GM23338 (cell line): Measurements from ENCODE around the gene POPDC3. TPM values are rescaled to one million over a fixed set of nuclear protein-coding genes. Genes with fewer than 3 reads are reported as not detected.

Source experiments
- ATAC-seq: fragments of 200-7000 bp; cut with Tn5 transposase; 3 replicates; pipeline ENCODE4 v1.9.1; 2020
- DNase-seq: peaks from one replicate; pipeline ENCODE4 v3.0.0-alpha.2; 2015; ENCODE audit warnings: low spot score
- H2AFZ ChIP-seq: fragments of 200-600 bp; sonication (generic); 2 replicates; pipeline ENCODE4 v1.8.0; 2016; ENCODE audit warnings: antibody characterized with exemption, mild to moderate bottlenecking, moderate library complexity
- H3F3A ChIP-seq: fragments of 200-600 bp; sonication (generic); replicated peaks from 2 replicates; pipeline ENCODE4 v1.8.0; 2017; ENCODE audit warnings: antibody characterized with exemption, mixed run types, low read depth
- H3K27ac ChIP-seq: fragments of 200-600 bp; sonication (generic); 2 replicates; pipeline ENCODE4 v1.6.1; 2016; ENCODE audit warnings: low read depth
- H3K27me3 ChIP-seq: fragments of 200-600 bp; sonication (generic); 2 replicates; pipeline ENCODE4 v1.8.0; 2016; ENCODE audit warnings: mild to moderate bottlenecking, mixed run types, moderate library complexity; ENCODE audit not compliant: insufficient read depth
- H3K36me3 ChIP-seq: fragments of 200-600 bp; sonication (generic); 2 replicates; pipeline ENCODE4 v1.8.0; 2016; ENCODE audit warnings: mild to moderate bottlenecking; ENCODE audit not compliant: insufficient read depth
- H3K4me1 ChIP-seq: fragments of 200-600 bp; sonication (generic); 2 replicates; pipeline ENCODE4 v1.8.0; 2016; ENCODE audit warnings: mild to moderate bottlenecking, moderate library complexity; ENCODE audit not compliant: insufficient read depth
- H3K4me2 ChIP-seq: fragments of 200-600 bp; sonication (generic); 2 replicates; pipeline ENCODE4 v1.7.1; 2017; ENCODE audit warnings: mixed run types
- H3K4me3 ChIP-seq: fragments of 200-600 bp; sonication (generic); 2 replicates; pipeline ENCODE4 v1.6.1; 2016; ENCODE audit warnings: mixed run types
- H3K79me2 ChIP-seq: fragments of 200-600 bp; sonication (generic); replicated peaks from 2 replicates; pipeline ENCODE4 v1.8.0; 2017; ENCODE audit warnings: mild to moderate bottlenecking; ENCODE audit not compliant: insufficient read depth
- H3K9me2 ChIP-seq: fragments of 200-600 bp; sonication (generic); 2 replicates; pipeline ENCODE4 v1.8.0; 2017; ENCODE audit not compliant: insufficient read depth
- H4K20me1 ChIP-seq: fragments of 200-600 bp; sonication (generic); replicated peaks from 2 replicates; pipeline ENCODE4 v1.8.0; 2017; ENCODE audit warnings: mild to moderate bottlenecking; ENCODE audit not compliant: insufficient read depth
- H3K27ac Mint-ChIP-seq: 2 replicates; pipeline ENCODE4 v1.8.0; 2020; ENCODE audit warnings: inconsistent platforms, mild to moderate bottlenecking, moderate library complexity, mixed read lengths
- H3K27me3 Mint-ChIP-seq: 3 replicates; pipeline ENCODE4 v1.8.0; 2022; ENCODE audit warnings: low read depth, mild to moderate bottlenecking, moderate library complexity, mixed read lengths, inconsistent platforms; ENCODE audit not compliant: insufficient read depth, poor library complexity
- H3K36me3 Mint-ChIP-seq: 3 replicates; pipeline ENCODE4 v1.8.0; 2021; ENCODE audit warnings: low read depth, mild to moderate bottlenecking, inconsistent platforms, moderate library complexity, mixed read lengths
- H3K4me1 Mint-ChIP-seq: 3 replicates; pipeline ENCODE4 v1.8.0; 2020; ENCODE audit warnings: mild to moderate bottlenecking, inconsistent platforms, mixed read lengths
- H3K4me3 Mint-ChIP-seq: 3 replicates; pipeline ENCODE4 v1.8.0; 2021; ENCODE audit warnings: moderate library complexity, mild to moderate bottlenecking, inconsistent platforms, mixed read lengths
- H3K9me3 Mint-ChIP-seq: 3 replicates; pipeline ENCODE4 v1.8.0; 2020; ENCODE audit warnings: moderate library complexity, mild to moderate bottlenecking, inconsistent platforms, mixed read lengths
- CREB1 ChIP-seq: fragments of 250-450 bp; sonication (Bioruptor Pico); IDR thresholded peaks from 2 replicates; pipeline ENCODE4 v1.5.0; 2020; ENCODE audit warnings: low read depth, mild to moderate bottlenecking, moderate library complexity
- CTCF ChIP-seq, 2 experiments: fragments of 200-600 bp in 1 of 2; sonication (generic) in 1 of 2; conservative IDR thresholded peaks; 2 replicates each; pipeline versions ENCODE4 v1.5.1 to v1.6.1; 2016 to 2017; ENCODE audit warnings: antibody characterized with exemption in 2 of 2, low read depth in 2 of 2, mild to moderate bottlenecking in 2 of 2, moderate library complexity in 1 of 2
- ETS1 ChIP-seq: IDR thresholded peaks from 2 replicates; pipeline ENCODE4 v1.6.1; 2016; ENCODE audit warnings: antibody characterized with exemption
- EZH2 ChIP-seq: fragments of 200-600 bp; sonication (generic); IDR thresholded peaks from one replicate; pipeline ENCODE4 v1.8.0; 2017; ENCODE audit warnings: antibody characterized with exemption, mild to moderate bottlenecking, low read depth; ENCODE audit not compliant: unreplicated experiment
- EZH2phosphoT487 ChIP-seq: fragments of 200-600 bp; sonication (generic); IDR thresholded peaks from one replicate; pipeline ENCODE4 v1.8.1; 2018; ENCODE audit warnings: antibody characterized with exemption; ENCODE audit not compliant: unreplicated experiment
- JUNB ChIP-seq: IDR thresholded peaks from one replicate; pipeline ENCODE4 v1.6.1; 2016; ENCODE audit warnings: antibody characterized with exemption; ENCODE audit not compliant: unreplicated experiment
- NANOG ChIP-seq: IDR thresholded peaks from 2 replicates; pipeline ENCODE4 v1.6.1; 2016; ENCODE audit warnings: antibody characterized with exemption, borderline replicate concordance
- POLR2AphosphoS5 ChIP-seq: IDR thresholded peaks from 2 replicates; pipeline ENCODE4 v1.6.1; 2016; ENCODE audit warnings: antibody characterized with exemption, low read depth
- REST ChIP-seq: IDR thresholded peaks from one replicate; pipeline ENCODE4 v1.6.1; 2018; ENCODE audit warnings: antibody characterized with exemption; ENCODE audit not compliant: unreplicated experiment
- STAT1 ChIP-seq: IDR thresholded peaks from one replicate; pipeline ENCODE4 v1.6.1; 2016; ENCODE audit warnings: antibody characterized with exemption; ENCODE audit not compliant: unreplicated experiment
- ZNF114 ChIP-seq: fragments of 250-450 bp; sonication (Bioruptor Pico); IDR thresholded peaks from 2 replicates; pipeline ENCODE4 v1.5.0; 2020; ENCODE audit warnings: mild to moderate bottlenecking, moderate library complexity
- ZNF331 ChIP-seq: fragments of 250-450 bp; sonication (Bioruptor Pico); IDR thresholded peaks from 2 replicates; pipeline ENCODE4 v1.5.0; 2020; ENCODE audit warnings: low read depth, mild to moderate bottlenecking, moderate library complexity
- ZNF462 ChIP-seq: fragments of 250-450 bp; sonication (Bioruptor Pico); IDR thresholded peaks from 2 replicates; pipeline ENCODE4 v1.5.0; 2020; ENCODE audit warnings: mild to moderate bottlenecking, moderate library complexity
- polyA plus RNA-seq: library from polyadenylated mRNA; unstranded; fragments of >200 nt; fragmentation: Nextera tagmentation; extraction: Ambion mirVana; gene quantifications from 2 replicates; pipeline ENCODE4 v1.2.1, GENCODE V29; 2016
- total RNA-seq: library from RNA; depleted of rRNA; stranded (reverse); fragments of >200 nt; shearing (Covaris generic); gene quantifications from 2 replicates; pipeline ENCODE4 v1.2.3, GENCODE V29; 2014

The POPDC3 gene
- total and polyA plus RNA-seq, 2 experiments from 2014 or later = 5.1 to 5.7 TPM

- DNase-seq (no peak), ATAC-seq (no peak)
- Histone ChIP-seq H3K27me3 (no peaks in the 10 kb centered on the region), H3K4me3 (no peak overlapping the region), H3F3A (no peaks in the 10 kb centered on the region), H3K27ac (no peak overlapping the region), H2AFZ (no peak overlapping the region), H3K79me2 (no peaks in the 10 kb centered on the region), H3K9me2 (no peaks in the 10 kb centered on the region), H3K36me3 (no peaks in the 10 kb centered on the region), H3K4me2 (peak overlapping the region; percentile 27; the same call in 1 of the 2 replicates), H3K4me1 (peaks cover 9% of the 10 kb centered on the region), H4K20me1 (no peaks in the 10 kb centered on the region)
- Mint-ChIP-seq H3K4me1 (peaks cover 11% of the 10 kb centered on the region; the same call in 2 of the 3 replicates), H3K4me3 (no peak overlapping the region), H3K9me3 (no peaks in the 10 kb centered on the region), H3K27ac (no peak overlapping the region), H3K27me3 (no peaks in the 10 kb centered on the region), H3K36me3 (no peaks in the 10 kb centered on the region)
- TF ChIP-seq EZH2phosphoT487 (no peak), POLR2AphosphoS5 (no peak), ZNF331 (CRISPR knock-in tag) (no peak), CTCF (conservative IDR thresholded peaks at IDR 0.05; ENCODE audit: low read depth in 2 of 2) (no peak), ETS1 (no peak), EZH2 (no peak), REST (no peak), STAT1 (no peak), NANOG (no peak), JUNB (no peak), ZNF114 (CRISPR knock-in tag) (no peak), CREB1 (no peak), ZNF462 (CRISPR knock-in tag) (no peak)
Measured at GRCh38 chr6:105164418-105164817, 15.4 kb downstream of the POPDC3 start.
